A172 (cell line): ENCODE data around the gene CCDC9B. TPM values are rescaled to one million over a fixed set of nuclear protein-coding genes. Genes with fewer than 3 reads are reported as not detected.

Experiments
- DNase-seq: peaks from one replicate; pipeline ENCODE4 v3.0.0-alpha.2; 2015; ENCODE audit warnings: low spot score
- total RNA-seq: library from RNA; depleted of rRNA; stranded (reverse); fragments of >200 nt; shearing (Covaris generic); gene quantifications from 2 replicates; pipeline ENCODE4 v1.2.3, GENCODE V29; 2014; rRNA removed

Gene CCDC9B
- total RNA-seq, 1 experiment from 2014 or later = 4.4 TPM

DNA sequence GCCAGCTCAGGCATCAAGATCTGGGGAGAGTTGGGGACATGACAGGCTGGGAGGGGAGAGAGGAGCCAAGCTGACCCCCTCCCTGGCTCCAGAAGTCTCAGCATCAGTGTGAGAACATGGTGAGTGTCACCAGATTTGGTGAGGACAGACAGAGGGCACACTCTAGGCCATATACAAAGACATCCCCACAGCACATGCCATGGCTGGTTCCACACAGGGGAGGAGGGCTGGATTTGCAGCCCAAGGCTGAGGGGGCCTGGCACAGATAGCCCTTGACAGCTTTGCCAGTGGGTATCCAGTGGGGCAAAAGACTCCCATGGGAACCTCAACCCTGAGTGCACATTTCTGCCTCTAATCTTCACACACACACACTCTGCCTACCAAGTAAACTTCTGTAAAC lies 47.7 kb downstream of the CCDC9B start:
- no peak for DNase-seq

DNA sequence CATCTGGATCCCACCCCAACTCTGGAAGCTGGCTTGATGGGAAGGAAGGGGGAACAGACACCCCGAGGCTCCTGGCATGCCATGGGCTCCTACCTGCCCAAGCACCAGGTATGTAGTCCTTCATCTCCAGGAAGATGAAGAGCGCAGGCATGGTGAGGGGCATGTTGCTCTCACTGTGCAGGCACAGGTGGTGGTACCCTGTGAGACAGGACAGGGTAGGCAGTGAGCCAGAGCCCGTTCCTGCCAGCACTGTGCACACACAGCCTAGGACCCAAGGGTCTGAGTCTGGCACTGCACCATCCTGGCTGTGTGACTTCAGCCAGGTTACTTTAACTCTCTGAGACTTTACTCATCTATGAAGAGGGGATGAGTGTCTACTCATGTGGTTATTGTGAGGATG lies 48.5 kb downstream of the CCDC9B start:
- DNase-seq = no peak

DNA sequence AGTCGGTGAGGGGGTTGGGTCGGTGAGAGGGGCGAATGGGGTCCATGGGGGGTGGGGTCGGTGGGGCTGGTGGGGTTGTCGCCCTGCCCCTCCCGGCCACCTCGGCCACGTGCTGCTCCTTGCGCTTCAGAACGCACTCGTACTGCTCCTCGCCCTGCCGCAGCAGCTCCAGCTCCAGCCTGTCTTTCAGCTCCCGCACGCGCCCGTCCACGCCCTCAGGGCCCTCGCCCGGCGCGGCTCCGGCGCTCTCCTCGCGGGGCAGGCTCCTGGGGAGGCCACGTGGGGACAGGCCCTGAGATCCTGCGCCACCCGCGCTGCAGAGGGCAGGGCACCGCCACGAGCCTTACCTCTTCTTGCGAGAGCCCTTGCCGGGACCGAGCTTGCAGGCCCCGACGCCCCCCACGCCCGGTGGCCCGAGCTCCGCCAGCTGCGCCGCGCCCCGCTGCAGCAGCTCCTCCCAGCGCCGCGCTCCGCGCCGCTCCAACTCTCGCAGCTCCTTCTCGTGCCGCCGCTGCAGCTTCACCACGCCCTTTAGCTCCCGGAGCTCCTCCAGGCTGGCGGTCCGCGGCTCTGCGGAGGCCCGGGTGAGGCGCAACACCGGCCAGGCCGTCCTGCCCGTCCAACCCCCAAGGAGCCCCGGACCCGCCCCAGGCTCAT lies 49.7 kb downstream of the CCDC9B start:
- no peak for DNase-seq

DNA sequence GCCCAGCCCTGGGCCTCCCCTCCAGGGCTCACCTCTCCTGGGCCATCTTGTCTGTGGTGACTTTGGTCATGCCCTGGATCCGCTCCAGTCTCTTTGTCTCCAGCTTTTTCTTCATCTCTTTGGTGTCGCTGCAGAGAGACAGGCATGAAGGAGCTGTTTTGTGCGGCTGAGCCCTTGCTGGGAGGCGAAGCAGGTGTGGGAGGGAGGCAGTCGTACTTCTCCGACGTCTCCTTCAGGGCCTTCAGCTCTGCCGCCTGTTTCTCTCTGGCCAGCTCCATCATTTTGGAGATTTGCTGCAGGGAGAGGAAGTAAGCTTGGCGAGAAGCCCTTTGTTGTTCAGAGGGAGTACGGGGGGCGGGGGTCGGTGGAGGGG lies 50.2 kb downstream of the CCDC9B start:
- no peak for DNase-seq

DNA sequence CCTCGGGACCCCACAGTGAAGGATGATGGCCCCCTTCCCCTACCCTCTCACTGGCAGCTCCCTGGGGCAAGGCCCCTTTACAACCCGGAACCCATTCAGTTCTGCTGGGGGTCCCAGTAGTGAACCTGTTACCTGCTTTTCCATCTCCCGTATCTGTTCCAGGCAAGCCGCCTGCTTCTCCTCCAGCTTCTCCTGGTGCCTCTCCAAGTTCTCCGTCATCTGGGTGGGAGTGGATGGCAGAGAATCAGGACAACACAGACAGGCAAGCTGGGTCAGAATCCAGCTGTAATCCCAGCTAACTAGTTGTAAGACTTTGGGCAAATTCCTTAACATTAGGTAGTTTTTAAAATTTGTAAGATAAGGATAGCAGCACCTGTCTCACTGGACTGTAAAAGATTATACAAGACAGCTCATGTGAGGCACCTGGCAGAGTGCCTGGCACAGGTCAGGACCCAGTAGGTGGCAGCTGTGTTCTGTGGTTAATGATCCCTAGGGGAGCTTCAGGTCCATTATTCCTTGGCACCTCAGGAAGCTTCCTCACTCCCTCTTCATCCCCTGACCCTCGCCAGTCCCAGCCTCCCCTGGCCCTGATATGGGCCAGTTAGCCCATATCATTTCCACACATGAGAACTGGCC lies 51.5 kb downstream of the CCDC9B start:
- DNase-seq = peak; percentile 52

DNA sequence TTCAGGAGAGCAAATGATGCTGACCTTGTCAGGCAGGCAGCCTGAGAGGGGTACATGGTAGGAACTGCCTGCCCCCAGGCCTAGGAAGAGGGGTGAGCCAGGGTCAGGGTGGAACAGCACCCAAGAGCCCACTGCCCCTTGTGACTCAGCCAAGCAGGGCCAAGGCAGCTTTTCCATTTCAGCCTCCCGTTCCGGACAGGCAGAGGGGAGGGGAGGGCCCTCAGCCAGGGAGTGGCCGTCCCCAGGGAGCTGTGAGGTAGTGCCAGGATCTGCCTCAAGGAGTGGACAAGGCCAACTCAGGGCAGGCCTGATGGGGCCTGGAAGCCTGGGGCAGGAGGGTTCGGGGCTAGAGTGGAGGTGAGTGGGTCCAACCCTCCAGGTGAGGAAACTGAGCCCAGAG lies 52.8 kb downstream of the CCDC9B start:
- no peak for DNase-seq

DNA sequence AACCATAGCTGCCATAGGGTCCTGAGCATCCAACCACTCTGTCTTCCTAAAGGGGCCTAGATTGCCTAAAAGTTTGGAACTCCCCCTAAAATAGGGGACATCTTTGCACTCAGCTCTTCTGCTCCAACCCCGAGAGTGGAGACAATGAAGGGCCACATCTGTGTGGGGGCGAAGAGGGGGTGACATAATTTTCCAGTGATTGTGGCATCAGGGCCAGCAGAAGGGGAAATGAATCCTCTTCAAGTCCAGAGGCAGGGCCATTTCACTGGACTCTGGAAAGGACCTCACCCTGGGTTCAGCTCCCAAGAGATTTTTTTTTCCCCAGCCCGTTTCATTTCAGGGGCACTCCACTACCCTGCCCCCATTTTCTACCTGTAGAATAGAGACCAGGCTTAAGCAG lies 53.2 kb downstream of the CCDC9B start:
- DNase-seq = no peak

DNA sequence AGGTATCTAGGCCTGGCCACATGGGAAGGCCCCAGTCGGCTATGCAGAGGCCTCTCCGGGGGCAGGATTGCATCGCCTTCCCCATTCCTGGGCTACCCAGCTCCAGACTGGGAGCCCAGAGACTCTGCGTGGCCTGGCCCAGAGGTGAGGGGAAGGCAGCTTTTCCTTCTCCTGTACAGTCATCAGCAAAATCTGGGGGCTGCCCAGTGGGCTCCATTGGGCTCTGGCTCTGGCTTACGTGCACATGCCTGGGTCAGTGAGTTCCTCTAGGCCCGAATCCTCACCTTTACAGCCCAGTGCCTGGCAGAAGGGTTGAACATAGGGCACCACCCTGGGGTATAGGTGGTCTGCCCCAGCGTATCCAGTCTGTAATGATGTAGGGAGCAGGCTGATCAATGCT lies 53.9 kb downstream of the CCDC9B start:
- DNase-seq = no peak

DNA sequence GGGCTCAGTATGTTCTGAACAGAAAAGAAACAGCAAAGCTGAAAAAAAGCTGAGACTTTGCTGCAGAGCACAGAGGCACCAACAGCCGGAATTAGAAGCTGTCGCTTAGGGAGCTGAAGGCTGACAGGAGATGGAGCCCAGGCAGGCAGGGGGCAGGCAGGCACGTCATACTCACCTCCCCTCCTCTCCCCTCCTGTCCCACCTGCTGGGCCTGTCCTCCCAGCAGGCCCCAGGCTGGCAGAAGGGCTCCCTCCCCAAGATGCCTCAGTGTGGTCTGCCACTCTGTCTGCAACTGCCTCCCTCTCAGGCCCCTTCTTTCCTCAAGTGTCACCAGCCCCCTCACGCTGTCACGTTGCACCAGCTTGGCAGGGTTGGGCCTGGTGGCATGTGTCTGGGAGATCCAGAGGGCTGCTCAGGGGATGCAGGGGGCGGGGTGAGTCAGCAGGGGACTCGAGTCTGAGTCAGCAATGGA lies 54.6 kb downstream of the CCDC9B start:
- no peak for DNase-seq

DNA sequence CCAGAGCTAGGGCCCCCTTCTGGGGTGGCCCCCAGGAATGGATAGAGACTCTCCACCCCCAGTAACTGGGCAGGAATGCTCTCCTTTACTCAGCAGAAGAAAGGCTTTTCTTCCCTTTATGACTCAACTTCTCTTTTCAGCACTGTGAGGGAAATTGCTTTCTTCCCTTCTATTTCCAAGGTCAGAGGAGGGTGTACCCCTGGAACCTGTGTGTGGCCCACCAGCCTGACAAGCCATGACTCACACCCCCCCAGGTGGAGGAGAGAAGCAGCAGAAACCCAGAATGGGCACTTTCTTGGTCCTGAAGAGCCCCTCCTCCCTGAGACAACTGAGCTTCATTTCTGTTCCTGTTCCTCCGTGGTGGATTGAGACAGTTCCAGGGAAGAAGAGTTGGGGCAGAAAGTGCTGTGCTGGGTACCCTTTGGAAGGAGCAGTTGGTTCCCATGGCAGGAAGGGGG lies 55.2 kb downstream of the CCDC9B start:
- DNase-seq = no peak

DNA sequence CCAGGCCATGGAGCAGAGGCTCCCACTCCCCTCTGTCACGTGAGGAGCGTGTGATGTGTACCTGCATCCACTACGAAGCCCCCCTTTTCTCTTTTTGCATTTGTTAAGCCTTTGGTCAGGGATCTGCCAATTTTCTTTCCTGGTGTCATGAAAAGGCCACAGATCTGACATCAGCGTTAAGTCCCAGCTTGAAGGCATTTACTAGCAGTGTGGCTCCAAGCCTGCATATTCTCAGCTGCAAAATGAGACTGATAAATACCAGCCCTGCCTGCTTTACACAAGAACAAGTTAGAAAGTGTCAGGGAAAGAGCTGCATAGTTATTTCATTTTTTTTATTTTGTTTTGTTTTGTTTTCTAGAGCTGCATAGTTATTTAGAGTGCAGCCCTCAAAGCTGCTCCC lies 55.6 kb downstream of the CCDC9B start:
- DNase-seq = no peak

DNA sequence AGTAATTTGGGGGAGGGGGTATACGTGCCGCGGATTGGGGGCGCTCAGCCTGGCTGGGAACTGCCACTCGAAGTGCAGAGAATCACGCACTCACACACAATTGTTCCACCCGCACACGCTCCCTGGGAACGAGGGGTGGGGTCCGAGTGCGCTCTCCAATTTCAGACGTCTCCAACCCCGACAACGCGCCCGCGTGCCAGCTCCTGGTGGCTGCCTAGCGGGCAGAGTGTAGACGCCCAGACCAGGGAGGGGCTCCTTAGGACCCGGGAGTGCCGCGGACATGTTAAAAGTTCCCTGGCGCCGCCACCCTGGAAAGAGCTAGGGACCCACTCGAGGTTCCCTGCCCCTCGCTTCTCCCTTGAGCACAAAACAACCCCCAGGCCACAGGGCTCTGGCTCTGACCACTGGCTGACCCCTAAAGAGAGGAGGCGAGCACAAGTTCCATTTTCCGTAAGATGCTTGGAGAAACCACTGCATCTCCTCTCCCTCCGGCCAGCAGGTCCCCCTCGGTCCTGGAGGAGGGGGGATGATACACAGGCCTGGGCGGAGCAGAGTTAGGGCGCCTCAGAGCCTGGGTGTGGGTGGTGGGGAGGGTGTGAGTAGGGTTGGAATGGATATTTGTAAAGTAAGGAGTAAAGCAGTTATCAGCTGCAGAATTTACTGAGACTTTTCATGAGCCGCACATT lies 57.0 kb downstream of the CCDC9B start:
- no peak for DNase-seq

DNA sequence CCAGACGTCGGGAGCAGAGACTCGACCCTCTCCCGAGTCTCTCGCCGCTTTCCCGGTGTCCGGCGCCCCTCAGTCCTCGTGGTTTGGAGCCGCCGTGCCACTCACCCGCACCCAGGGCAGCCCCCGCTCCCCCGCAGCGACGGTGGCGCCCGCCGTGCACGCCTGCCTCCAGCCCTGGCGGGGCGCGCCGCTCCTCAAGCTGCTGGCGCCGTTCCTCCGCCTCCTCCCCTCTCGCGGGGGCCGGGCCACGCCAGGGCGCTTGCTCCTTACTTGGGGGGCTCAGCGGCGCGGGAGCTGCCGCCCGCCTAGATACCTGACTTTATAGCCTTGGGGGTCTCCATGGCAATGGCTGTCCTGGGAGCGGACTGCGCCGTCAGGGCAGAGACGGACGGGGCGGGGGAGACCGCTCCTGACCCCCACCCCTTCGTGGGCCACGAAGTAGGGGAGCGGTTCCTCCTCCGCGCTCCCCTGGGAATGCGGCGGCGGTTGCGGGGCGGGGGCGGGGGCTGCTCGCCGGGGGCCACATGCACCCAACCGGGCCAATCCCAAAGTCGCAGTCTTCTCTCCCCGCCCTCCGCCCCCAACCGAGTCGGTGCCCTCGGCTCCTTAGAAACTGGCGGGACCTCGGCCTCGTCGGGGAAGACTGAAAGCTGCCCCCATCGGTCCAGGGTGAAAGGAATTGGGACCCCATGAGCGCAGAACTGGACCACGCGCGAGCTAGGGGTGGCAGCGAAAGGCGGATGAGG lies 57.7 kb downstream of the CCDC9B start, which contains the start of gene ANKRD63:
TSS of gene ANKRD63 (minus strand) at position 196 of the 746 bp plus-strand sequence. CDS start 478 bp downstream, outside the sequence.
- no peak for DNase-seq

DNA sequence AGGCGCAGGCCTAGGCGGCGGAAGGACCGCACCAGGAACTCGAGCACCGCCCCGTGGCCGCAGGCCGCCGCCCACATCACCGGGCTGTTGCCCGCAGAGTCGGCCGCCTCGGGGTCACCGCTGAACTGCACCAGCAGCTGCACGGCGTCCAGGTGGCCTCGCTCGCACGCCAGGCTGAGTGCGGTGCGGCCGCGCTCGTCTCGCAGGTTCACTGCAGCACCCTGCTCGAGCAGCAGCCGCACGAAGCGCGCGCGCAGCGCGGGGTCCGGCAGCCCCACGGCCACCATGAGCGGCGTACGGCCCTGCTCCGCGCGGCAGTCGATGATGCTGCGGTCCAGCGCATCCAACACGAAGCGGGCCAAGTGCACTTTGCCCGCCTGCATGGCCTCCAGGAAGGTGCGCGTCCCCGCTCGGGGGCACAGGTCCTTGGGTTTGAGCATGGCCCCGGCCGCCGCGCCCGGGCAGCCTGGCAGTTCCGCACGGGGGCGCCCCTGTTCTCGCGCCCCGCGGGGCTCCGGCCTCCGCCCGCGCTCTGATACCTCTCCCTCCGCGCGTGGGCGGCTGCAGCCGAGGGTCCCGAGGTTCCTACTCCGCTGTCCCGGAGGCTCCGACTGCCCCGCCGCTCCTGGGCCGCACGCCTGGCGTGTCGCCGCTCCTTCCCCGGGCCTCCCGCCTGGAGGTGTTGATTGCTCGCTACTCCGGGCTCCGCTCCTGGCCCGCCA lies 58.4 kb downstream of the CCDC9B start:
- no peak for DNase-seq

DNA sequence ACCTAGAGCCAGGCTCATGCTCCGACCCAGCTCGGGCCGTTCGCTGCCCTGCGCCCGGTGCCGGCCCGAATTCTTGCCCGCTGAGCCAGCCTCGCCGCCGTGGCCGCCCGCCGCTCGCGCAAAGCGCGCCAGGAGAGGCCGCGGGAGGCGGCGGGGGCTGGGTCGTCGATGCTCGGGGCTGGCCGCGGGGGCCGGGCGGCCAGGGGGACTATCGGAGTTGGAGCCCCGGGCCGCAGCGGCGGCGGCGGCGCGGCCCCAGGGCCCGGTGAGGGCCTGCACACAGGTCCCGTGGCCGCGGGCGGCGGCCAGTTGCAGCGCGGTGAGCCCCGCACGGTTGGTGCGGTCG lies 59.0 kb downstream of the CCDC9B start:
- DNase-seq = no peak

Other genes with a start within 250 kb of the CCDC9B start
- gene BMF, start 232.1 kb downstream of the CCDC9B start, total RNA-seq = 0.83 and 1.8 TPM in 2 replicates
- gene BUB1B, start 179.9 kb downstream of the CCDC9B start, total RNA-seq = 73.0 and 82.1 TPM in 2 replicates
- gene PAK6, start 101.9 kb downstream of the CCDC9B start, total RNA-seq = 0.17 and 0.43 TPM in 2 replicates
- not detected in 2 replicates for gene ANKRD63, start 57.9 kb downstream of the CCDC9B start, total RNA-seq
- not detected in 2 replicates for gene PLCB2, start 33.0 kb downstream of the CCDC9B start, total RNA-seq
- 12.7 and 14.7 TPM in 2 replicates for gene INAFM2, start 17.2 kb downstream of the CCDC9B start, total RNA-seq
- gene PHGR1, start 10.1 kb upstream of the CCDC9B start, total RNA-seq = not detected in 2 replicates
- gene DISP2, start 17.3 kb upstream of the CCDC9B start, total RNA-seq = 0.19 and 0.36 TPM in 2 replicates
- 117 and 130 TPM in 2 replicates for gene KNSTRN, start 41.8 kb upstream of the CCDC9B start, total RNA-seq
- 10.8 and 20.7 TPM in 2 replicates for gene IVD, start 64.9 kb upstream of the CCDC9B start, total RNA-seq
- gene BAHD1, start 100.0 kb upstream of the CCDC9B start, total RNA-seq = 11.2 and 14.0 TPM in 2 replicates
- gene CHST14, start 130.0 kb upstream of the CCDC9B start, total RNA-seq = 39.0 and 49.1 TPM in 2 replicates
- gene CCDC32, start 224.1 kb upstream of the CCDC9B start, total RNA-seq = 28.8 and 30.7 TPM in 2 replicates
- gene RPUSD2, start 228.4 kb upstream of the CCDC9B start, total RNA-seq = 11.8 and 19.7 TPM in 2 replicates